ENCODE measurements around the gene LRRC42.

Gene LRRC42

DNA sequence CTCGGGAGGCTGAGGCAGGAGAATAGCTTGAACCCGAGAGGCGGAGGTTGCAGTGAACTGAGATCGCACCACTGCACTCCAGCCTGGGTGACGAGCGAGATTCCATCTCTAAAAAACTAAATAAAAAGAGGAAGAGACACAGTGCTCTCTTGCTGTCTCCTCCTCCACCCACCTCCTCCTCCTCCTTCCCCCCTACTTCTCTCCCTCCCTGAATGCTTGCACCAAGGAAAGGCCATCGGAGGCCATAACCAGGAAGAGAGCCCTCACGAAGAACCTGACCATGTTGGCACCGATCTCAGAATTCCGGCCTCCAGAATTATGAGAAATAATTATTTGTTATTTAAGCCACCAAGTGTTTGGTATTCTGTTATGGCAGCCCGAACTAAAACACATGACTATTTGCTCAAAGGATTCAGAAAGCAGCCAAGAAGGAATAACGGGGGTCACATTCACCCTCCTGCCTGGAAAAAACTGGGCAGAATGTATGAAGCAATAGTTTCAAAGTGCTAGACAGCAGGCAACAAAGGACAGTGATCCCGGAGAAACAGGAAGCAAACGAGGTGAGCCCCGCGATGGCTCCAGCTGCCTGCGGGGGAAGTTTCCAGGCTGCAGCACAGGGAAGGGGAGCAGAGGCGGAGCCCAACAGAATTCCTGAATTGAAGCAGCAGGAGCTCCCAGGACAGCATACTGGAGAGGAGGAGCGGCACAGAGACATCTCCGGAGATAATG, 36.0 kb downstream of the LRRC42 start (continued):
- TF ChIP-seq ZNF837 (tag by site-specific recombination; IDR thresholded peaks at IDR 0.05) (no peak), ZNF707 (tag by site-specific recombination; IDR thresholded peaks at IDR 0.05) (no peak), ZNF37A (tag by site-specific recombination; IDR thresholded peaks at IDR 0.05) (no peak), ZNF394 (tag by site-specific recombination; IDR thresholded peaks at IDR 0.05; ENCODE audit: borderline replicate concordance) (no peak), PRDM6 (tag by site-specific recombination; IDR thresholded peaks at IDR 0.05) (no peak), TRIM28 (IDR thresholded peaks at IDR 0.05; ENCODE audit: borderline replicate concordance, low read length) (no peak), ZNF585B (tag by site-specific recombination; IDR thresholded peaks at IDR 0.05) (no peak), ZIC2 (tag by site-specific recombination; IDR thresholded peaks at IDR 0.05) (peak; percentile 19; the same call in 1 of the 2 replicates)
- TF ChIP-seq, protein P1, sequence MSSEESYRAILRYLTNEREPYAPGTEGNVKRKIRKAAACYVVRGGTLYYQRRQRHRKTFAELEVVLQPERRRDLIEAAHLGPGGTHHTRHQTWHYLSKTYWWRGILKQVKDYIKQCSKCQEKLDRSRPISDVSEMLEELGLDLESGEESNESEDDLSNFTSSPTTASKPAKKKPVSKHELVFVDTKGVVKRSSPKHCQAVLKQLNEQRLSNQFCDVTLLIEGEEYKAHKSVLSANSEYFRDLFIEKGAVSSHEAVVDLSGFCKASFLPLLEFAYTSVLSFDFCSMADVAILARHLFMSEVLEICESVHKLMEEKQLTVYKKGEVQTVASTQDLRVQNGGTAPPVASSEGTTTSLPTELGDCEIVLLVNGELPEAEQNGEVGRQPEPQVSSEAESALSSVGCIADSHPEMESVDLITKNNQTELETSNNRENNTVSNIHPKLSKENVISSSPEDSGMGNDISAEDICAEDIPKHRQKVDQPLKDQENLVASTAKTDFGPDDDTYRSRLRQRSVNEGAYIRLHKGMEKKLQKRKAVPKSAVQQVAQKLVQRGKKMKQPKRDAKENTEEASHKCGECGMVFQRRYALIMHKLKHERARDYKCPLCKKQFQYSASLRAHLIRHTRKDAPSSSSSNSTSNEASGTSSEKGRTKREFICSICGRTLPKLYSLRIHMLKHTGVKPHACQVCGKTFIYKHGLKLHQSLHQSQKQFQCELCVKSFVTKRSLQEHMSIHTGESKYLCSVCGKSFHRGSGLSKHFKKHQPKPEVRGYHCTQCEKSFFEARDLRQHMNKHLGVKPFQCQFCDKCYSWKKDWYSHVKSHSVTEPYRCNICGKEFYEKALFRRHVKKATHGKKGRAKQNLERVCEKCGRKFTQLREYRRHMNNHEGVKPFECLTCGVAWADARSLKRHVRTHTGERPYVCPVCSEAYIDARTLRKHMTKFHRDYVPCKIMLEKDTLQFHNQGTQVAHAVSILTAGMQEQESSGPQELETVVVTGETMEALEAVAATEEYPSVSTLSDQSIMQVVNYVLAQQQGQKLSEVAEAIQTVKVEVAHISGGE (tag by site-specific recombination; conservative IDR thresholded peaks at IDR 0.05; ENCODE audit: low read depth), result peak; percentile 84

DNA sequence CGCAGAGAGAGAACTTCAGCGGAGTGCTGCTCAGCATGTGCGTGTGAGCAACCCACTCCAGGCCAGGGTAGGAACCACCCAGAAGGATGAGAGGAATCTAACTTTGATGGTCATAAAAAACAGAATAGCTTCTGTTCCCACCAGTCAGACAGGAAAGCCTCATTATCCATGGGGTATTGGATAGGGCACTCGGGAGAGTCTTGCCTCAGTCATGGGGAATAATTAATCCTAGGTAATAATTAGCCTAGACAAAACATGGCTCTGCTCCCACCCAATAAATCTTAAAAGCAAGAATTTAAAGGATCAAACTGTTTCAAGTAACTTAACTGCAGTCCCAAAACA, 36.6 kb downstream of the LRRC42 start:
- POLR2A ChIA-PET, result no interaction called here
- Histone ChIP-seq H3K27ac (ENCODE audit: extremely low read depth, low read depth, low read length) (no peak overlapping the region; the same call in 1 of the 2 replicates), H3K9me3 (ENCODE audit: control insufficient read depth, insufficient read depth, low read depth, low read length) (no peaks in the 10 kb centered on the region), H3K4me3 (ENCODE audit: low read depth, low read length) (no peak overlapping the region), H3K36me3 (ENCODE audit: control insufficient read depth in 2 of 2, insufficient read depth in 1 of 2, low read length in 2 of 2) (no peaks in the 10 kb centered on the region), H3K4me1 (ENCODE audit: control insufficient read depth, insufficient read depth, low read length) (no peaks in the 10 kb centered on the region)
- TF ChIP-seq ZNF837 (tag by site-specific recombination; IDR thresholded peaks at IDR 0.05) (no peak), MEIS1 (CRISPR knock-in tag; IDR thresholded peaks at IDR 0.05; ENCODE audit: borderline replicate concordance) (no peak), ZNF654 (tag by site-specific recombination; IDR thresholded peaks at IDR 0.05; ENCODE audit: low read depth) (no peak), ZSCAN16 (tag by site-specific recombination; IDR thresholded peaks at IDR 0.05) (no peak), ZNF473 (tag by site-specific recombination; IDR thresholded peaks at IDR 0.05) (no peak)
- CTCF ChIA-PET, result interaction anchor here (0.9 to 1.2 kb wide), 4 partner anchors 9 to 809 kb away, joined by 3 to 4 read pairs (median 3); no protein-coding TSS in a partner anchor

DNA sequence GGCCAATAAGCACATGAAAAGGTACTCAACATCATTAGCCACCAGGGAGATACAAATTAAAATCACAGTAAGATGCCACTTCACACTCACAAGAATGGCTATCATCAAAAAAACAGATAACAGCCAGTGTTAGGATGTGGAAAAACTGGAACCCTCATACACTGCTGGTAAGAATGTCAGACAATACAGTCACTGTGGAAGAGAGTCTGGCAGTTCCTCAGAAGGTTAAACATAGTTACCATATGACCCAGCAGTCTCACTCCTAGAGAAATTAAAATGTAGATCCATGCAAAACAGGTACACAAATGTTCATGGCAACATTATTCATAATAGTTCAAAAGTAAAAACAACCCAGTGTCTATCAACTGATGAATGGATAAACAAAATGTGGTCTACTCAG, 38.6 kb downstream of the LRRC42 start:
- no peak overlapping the region for H3K27ac ChIP-seq (ENCODE audit: extremely low read depth, low read depth, low read length)
- H3K4me3 ChIP-seq (ENCODE audit: low read depth, low read length), result no peak overlapping the region
- TF ChIP-seq ZNF433 (tag by site-specific recombination; IDR thresholded peaks at IDR 0.05; ENCODE audit: low read depth) (no peak), ZNF394 (tag by site-specific recombination; IDR thresholded peaks at IDR 0.05; ENCODE audit: borderline replicate concordance) (no peak), ZNF184 (tag by site-specific recombination; IDR thresholded peaks at IDR 0.05) (no peak), ZNF223 (tag by site-specific recombination; IDR thresholded peaks at IDR 0.05) (no peak), ZNF670 (tag by site-specific recombination; IDR thresholded peaks at IDR 0.05; ENCODE audit: low read depth) (no peak), ZBTB48 (tag by site-specific recombination; IDR thresholded peaks at IDR 0.05) (no peak), ZNF585B (tag by site-specific recombination; IDR thresholded peaks at IDR 0.05) (no peak), KLF16 (tag by site-specific recombination; IDR thresholded peaks at IDR 0.05) (no peak), ZNF768 (tag by site-specific recombination; IDR thresholded peaks at IDR 0.05) (no peak), ZNF19 (tag by site-specific recombination; IDR thresholded peaks at IDR 0.05; ENCODE audit: low read depth) (no peak), WT1 (tag by site-specific recombination; IDR thresholded peaks at IDR 0.05) (no peak)
- TF ChIP-seq, protein P2, sequence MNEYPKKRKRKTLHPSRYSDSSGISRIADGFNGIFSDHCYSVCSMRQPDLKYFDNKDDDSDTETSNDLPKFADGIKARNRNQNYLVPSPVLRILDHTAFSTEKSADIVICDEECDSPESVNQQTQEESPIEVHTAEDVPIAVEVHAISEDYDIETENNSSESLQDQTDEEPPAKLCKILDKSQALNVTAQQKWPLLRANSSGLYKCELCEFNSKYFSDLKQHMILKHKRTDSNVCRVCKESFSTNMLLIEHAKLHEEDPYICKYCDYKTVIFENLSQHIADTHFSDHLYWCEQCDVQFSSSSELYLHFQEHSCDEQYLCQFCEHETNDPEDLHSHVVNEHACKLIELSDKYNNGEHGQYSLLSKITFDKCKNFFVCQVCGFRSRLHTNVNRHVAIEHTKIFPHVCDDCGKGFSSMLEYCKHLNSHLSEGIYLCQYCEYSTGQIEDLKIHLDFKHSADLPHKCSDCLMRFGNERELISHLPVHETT (tag by site-specific recombination; IDR thresholded peaks at IDR 0.05), result no peak
- TF ChIP-seq, protein P3, sequence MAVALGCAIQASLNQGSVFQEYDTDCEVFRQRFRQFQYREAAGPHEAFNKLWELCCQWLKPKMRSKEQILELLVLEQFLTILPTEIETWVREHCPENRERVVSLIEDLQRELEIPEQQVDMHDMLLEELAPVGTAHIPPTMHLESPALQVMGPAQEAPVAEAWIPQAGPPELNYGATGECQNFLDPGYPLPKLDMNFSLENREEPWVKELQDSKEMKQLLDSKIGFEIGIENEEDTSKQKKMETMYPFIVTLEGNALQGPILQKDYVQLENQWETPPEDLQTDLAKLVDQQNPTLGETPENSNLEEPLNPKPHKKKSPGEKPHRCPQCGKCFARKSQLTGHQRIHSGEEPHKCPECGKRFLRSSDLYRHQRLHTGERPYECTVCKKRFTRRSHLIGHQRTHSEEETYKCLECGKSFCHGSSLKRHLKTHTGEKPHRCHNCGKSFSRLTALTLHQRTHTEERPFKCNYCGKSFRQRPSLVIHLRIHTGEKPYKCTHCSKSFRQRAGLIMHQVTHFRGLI (tag by site-specific recombination; IDR thresholded peaks at IDR 0.05), result no peak
- no peaks in the 10 kb centered on the region for H3K9me3 ChIP-seq (ENCODE audit: control insufficient read depth, insufficient read depth, low read depth, low read length)
- H3K4me1 ChIP-seq (ENCODE audit: control insufficient read depth, insufficient read depth, low read length), result no peaks in the 10 kb centered on the region
- ChIA-PET CTCF (no interaction called here), POLR2A (no interaction called here)
- H3K36me3 ChIP-seq (ENCODE audit: control insufficient read depth in 2 of 2, insufficient read depth in 1 of 2, low read length in 2 of 2), result no peaks in the 10 kb centered on the region
